Mesenchymal stem cell (in vitro differentiated cells and primary cell): ENCODE data around the gene RARS1. TPM values are rescaled to one million over a fixed set of nuclear protein-coding genes. Genes with fewer than 3 reads are reported as not detected.

Experiments
- DNase-seq: peaks from one replicate; pipeline ENCODE4 v3.0.0-alpha.2; 2013
- H2AFZ ChIP-seq: one replicate; pipeline ENCODE4 v1.6.1; 2013; ENCODE audit warnings: low read depth, mild to moderate bottlenecking, control low read depth, inconsistent platforms, low read length, moderate library complexity
- H2AK5ac ChIP-seq: 2 replicates; pipeline ENCODE4 v1.6.1; 2013; ENCODE audit warnings: low read length, moderate library complexity, mild to moderate bottlenecking, inconsistent platforms; ENCODE audit not compliant: severe bottlenecking
- H2BK120ac ChIP-seq: one replicate; pipeline ENCODE4 v1.6.1; 2013; ENCODE audit warnings: low read depth, mild to moderate bottlenecking, inconsistent platforms, low read length, moderate library complexity
- H2BK12ac ChIP-seq, 2 experiments: one replicate each; pipeline ENCODE4 v1.6.1; 2013; ENCODE audit warnings: inconsistent platforms in 2 of 2, low read length in 2 of 2, mild to moderate bottlenecking in 2 of 2, moderate library complexity in 2 of 2, control low read depth in 1 of 2
- H2BK15ac ChIP-seq: one replicate; pipeline ENCODE4 v1.6.1; 2013; ENCODE audit warnings: mild to moderate bottlenecking, low read depth, inconsistent platforms; ENCODE audit not compliant: poor library complexity, severe bottlenecking
- H2BK5ac ChIP-seq: 2 replicates; pipeline ENCODE4 v1.6.1; 2013; ENCODE audit warnings: low read depth, mild to moderate bottlenecking, low read length, control low read depth, inconsistent platforms; ENCODE audit not compliant: poor library complexity, severe bottlenecking
- H3K14ac ChIP-seq, 2 experiments: one replicate each; pipeline ENCODE4 v1.6.1; 2013; ENCODE audit warnings: inconsistent platforms in 2 of 2, low read length in 2 of 2, control low read depth in 1 of 2, mild to moderate bottlenecking in 1 of 2, moderate library complexity in 1 of 2
- H3K18ac ChIP-seq, 2 experiments: one replicate each; pipeline ENCODE4 v1.6.1; 2013; ENCODE audit warnings: inconsistent platforms in 2 of 2, low read length in 2 of 2, control low read depth in 1 of 2, low read depth in 1 of 2, mild to moderate bottlenecking in 1 of 2
- H3K23ac ChIP-seq, 2 experiments: one replicate each; pipeline ENCODE4 v1.6.1; 2013; ENCODE audit warnings: inconsistent platforms in 2 of 2, low read length in 2 of 2, mild to moderate bottlenecking in 2 of 2, moderate library complexity in 2 of 2, control low read depth in 1 of 2
- H3K27ac ChIP-seq: 2 replicates; pipeline ENCODE4 v1.5.1; 2013; ENCODE audit warnings: mild to moderate bottlenecking, moderate library complexity, low read length, control low read depth, inconsistent platforms; ENCODE audit not compliant: poor library complexity, severe bottlenecking
- H3K27me3 ChIP-seq, 2 experiments: 2 replicates each; pipeline versions ENCODE4 v1.6.1 to v1.7.0; 2013; ENCODE audit warnings: low read length in 2 of 2, mild to moderate bottlenecking in 2 of 2, moderate library complexity in 2 of 2, control low read depth in 1 of 2, inconsistent platforms in 1 of 2; ENCODE audit not compliant: control insufficient read depth in 1 of 2, insufficient read depth in 1 of 2
- H3K36me3 ChIP-seq, 2 experiments: 2 replicates each; pipeline versions ENCODE4 v1.6.1 to v1.7.0; 2013; ENCODE audit warnings: low read length in 2 of 2, control low read depth in 1 of 2, inconsistent platforms in 1 of 2, low read depth in 1 of 2, mild to moderate bottlenecking in 1 of 2; ENCODE audit not compliant: insufficient read depth in 2 of 2, control insufficient read depth in 1 of 2
- H3K4ac ChIP-seq, 2 experiments: one replicate each; pipeline ENCODE4 v1.6.1; 2013; ENCODE audit warnings: inconsistent platforms in 2 of 2, low read length in 2 of 2, mild to moderate bottlenecking in 2 of 2, moderate library complexity in 2 of 2, control low read depth in 1 of 2, low read depth in 1 of 2
- H3K4me1 ChIP-seq: 2 replicates; pipeline ENCODE4 v1.6.1; 2013; ENCODE audit warnings: low read depth, low read length, control low read depth; ENCODE audit not compliant: control insufficient read depth, insufficient read depth
- H3K4me2 ChIP-seq: 2 replicates; pipeline ENCODE4 v1.6.1; 2013; ENCODE audit warnings: low read length, mild to moderate bottlenecking, inconsistent platforms; ENCODE audit not compliant: poor library complexity, severe bottlenecking
- H3K4me3 ChIP-seq, 2 experiments: 2 replicates each; pipeline versions ENCODE4 v1.5.1 to v1.7.0; 2013; ENCODE audit warnings: low read length in 2 of 2, mild to moderate bottlenecking in 2 of 2, control low read depth in 1 of 2, low read depth in 1 of 2; ENCODE audit not compliant: insufficient read depth in 1 of 2
- H3K79me1 ChIP-seq: replicated peaks from 2 replicates; pipeline ENCODE4 v1.6.1; 2013; ENCODE audit warnings: mild to moderate bottlenecking, control low read depth, low read length, inconsistent platforms; ENCODE audit not compliant: poor library complexity, severe bottlenecking
- H3K9ac ChIP-seq: 2 replicates; pipeline ENCODE4 v1.7.0; 2013; ENCODE audit warnings: mild to moderate bottlenecking, low read length, moderate library complexity
- H3K9me3 ChIP-seq: 2 replicates; pipeline ENCODE4 v1.7.0; 2013; ENCODE audit warnings: mild to moderate bottlenecking, low read length; ENCODE audit not compliant: control insufficient read depth
- H4K8ac ChIP-seq: one replicate; pipeline ENCODE4 v1.6.1; 2013; ENCODE audit warnings: inconsistent platforms, mild to moderate bottlenecking, low read length, moderate library complexity
- H4K91ac ChIP-seq: one replicate; pipeline ENCODE4 v1.6.1; 2013; ENCODE audit warnings: mild to moderate bottlenecking, low read length, inconsistent platforms
- WGBS: methylation state at CpG from one replicate; pipeline ENCODE4 v1.1.7; 2013; ENCODE audit warnings: mixed read lengths; 5-methylcytosine and 5-hydroxymethylcytosine counted together
- polyA plus RNA-seq, 2 experiments: library from polyadenylated mRNA; stranded (reverse); fragments of 200-250 nt; gene quantifications; one replicate each; pipeline ENCODE4 v1.2.3, GENCODE V29; 2013

RARS1 gene
- polyA plus RNA-seq (2013, experiment 1 of 2), result 93.4 TPM
- polyA plus RNA-seq (2013, experiment 2 of 2), result 95.5 TPM

DNA sequence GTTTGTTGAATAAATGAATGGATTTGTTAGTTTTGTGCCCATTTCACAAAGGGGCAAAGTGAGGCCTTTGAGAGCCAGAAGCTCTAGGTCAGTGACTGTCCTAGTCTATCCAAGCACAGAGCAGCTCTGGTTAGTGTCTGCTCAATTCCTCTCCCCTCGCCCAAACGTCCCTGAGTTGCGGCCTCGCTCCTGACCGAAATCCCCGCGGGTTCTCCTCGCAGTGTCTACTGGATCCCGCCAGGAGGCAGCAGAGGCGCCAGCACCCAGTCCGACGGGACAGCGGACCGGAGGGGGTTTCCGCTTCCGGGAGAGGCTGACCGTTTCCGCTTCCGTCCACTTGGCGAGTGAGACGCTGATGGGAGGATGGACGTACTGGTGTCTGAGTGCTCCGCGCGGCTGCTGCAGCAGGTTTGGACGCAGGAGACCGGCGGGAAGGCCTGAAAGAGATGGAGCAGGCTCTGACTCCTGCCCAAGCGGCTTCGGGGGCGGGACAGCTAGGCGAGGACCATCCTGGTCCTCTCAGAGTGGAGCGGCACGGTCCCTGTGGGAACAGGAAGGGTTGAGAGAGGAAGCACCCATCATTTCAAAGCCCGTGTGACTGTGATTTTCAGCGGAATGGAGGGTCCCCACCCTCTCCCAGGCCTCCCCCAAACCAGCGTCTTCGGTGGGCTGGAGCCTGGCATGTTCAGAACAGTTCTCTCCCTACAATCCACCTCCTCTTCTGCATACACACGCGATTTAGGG lies at the start of gene RARS1:
Gene RARS1 (plus strand): TSS at position 336 of the 744 bp plus-strand sequence. CDS start 28 bp downstream, at position 364.
- H4K8ac ChIP-seq, result peak within 1 kb of the TSS; percentile 73
- H3K4ac ChIP-seq, result peak within 1 kb of the TSS in 1 of 2 experiments; percentile 56
- H2AFZ ChIP-seq, result peak within 1 kb of the TSS; percentile 99
- H2BK120ac ChIP-seq, result peak within 1 kb of the TSS; percentile 55
- H3K79me1 ChIP-seq, result peaks cover 15% of the 10 kb centered on the region
- peak within 1 kb of the TSS; percentile 92 for H3K27ac ChIP-seq
- peak within 1 kb of the TSS; percentile 26 for H2BK15ac ChIP-seq
- peak within 1 kb of the TSS; percentile 59 for H2BK5ac ChIP-seq
- H3K9me3 ChIP-seq, result no peaks in the 10 kb centered on the region
- under 1% methylated on average over 38 of the region's 40 CpGs for WGBS
- peaks cover 3% of the 10 kb centered on the region for H3K4me1 ChIP-seq
- peak within 1 kb of the TSS in 1 of 2 experiments; percentile 99 for H3K14ac ChIP-seq
- H3K18ac ChIP-seq, result peak within 1 kb of the TSS; percentile 84 to 100
- peak within 1 kb of the TSS; percentile 81 for H4K91ac ChIP-seq
- peak within 1 kb of the TSS; percentile 97 for H3K9ac ChIP-seq
- H2AK5ac ChIP-seq, result no peak within 1 kb of the TSS
- no peaks in the 10 kb centered on the region for H3K27me3 ChIP-seq
- H3K36me3 ChIP-seq, result peaks cover 16 to 32% of the 10 kb centered on the region in 2 experiments
- H3K23ac ChIP-seq, result peak within 1 kb of the TSS in 1 of 2 experiments; percentile 72
- peak within 1 kb of the TSS; percentile 60 for H3K4me2 ChIP-seq
- H3K4me3 ChIP-seq, result peak within 1 kb of the TSS; percentile 98 to 100
- DNase-seq, result peak; percentile 95
- H2BK12ac ChIP-seq, result peak within 1 kb of the TSS in 1 of 2 experiments; percentile 42

DNA sequence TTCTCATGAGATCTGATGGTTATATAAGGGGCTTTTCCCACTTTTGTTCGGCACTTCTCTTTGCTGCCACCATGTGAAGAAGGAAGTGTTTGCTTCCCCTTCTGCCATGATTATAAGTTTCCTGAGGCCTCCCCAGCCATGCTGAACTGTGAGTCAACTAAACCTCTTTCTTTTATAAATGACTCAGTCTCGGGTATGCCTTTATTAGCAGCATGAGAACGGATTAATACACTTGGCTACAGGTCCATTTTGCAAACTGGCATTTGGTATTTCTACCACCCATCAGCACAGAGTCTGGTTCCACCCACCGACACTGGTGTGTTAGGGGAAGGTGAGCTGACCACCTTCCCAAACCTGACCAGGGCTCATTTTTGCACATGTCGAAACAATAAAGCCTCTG lies 47.9 kb upstream of the RARS1 start:
- Histone ChIP-seq H2BK120ac (no peak overlapping the region), H3K4me1 (no peaks in the 10 kb centered on the region), H2AK5ac (no peak overlapping the region), H3K23ac (no peak overlapping the region), H3K4ac (no peak overlapping the region), H3K4me3 (no peak overlapping the region), H4K91ac (no peak overlapping the region), H2BK5ac (no peak overlapping the region), H3K79me1 (no peaks in the 10 kb centered on the region), H3K36me3 (peaks cover 0 to 17% of the 10 kb centered on the region in 2 experiments), H2AFZ (no peak overlapping the region), H3K18ac (no peak overlapping the region), H4K8ac (no peak overlapping the region), H3K27me3 (no peaks in the 10 kb centered on the region), H3K9ac (no peak overlapping the region), H3K4me2 (no peak overlapping the region), H3K9me3 (no peaks in the 10 kb centered on the region), H3K14ac (no peak overlapping the region), H2BK12ac (no peak overlapping the region), H2BK15ac (no peak overlapping the region), H3K27ac (no peak overlapping the region)
- WGBS, result 95% methylated on average over 4 of the region's 5 CpGs
- no peak for DNase-seq

DNA sequence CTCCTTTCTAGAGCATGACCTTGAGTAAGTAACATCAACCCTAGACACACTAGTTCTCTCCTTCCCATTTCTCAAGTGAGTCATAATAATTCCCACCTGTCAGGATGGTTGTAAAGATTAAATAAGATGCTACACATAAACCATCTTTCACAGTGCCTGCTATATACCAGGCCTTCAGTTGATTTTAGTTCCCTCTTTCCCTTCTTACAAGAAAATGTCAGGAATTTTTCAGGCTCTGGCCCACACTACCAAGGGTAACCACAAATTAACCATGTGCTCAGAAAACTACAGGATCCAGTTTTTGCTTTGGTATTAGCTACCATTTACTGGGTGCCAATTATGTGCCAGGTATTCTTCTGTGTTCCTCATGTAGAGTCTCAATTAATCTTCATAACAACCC lies 42.7 kb upstream of the RARS1 start:
- no peak overlapping the region for H4K8ac ChIP-seq
- H3K27ac ChIP-seq, result no peak overlapping the region
- no peak overlapping the region for H3K23ac ChIP-seq
- no peak overlapping the region for H3K4ac ChIP-seq
- H3K4me1 ChIP-seq, result no peaks in the 10 kb centered on the region
- peaks cover 7 to 10% of the 10 kb centered on the region in 2 experiments for H3K36me3 ChIP-seq
- no peaks in the 10 kb centered on the region for H3K27me3 ChIP-seq
- H2BK15ac ChIP-seq, result no peak overlapping the region
- no peaks in the 10 kb centered on the region for H3K79me1 ChIP-seq
- H3K4me3 ChIP-seq, result no peak overlapping the region
- no peak overlapping the region for H2AFZ ChIP-seq
- H4K91ac ChIP-seq, result no peak overlapping the region
- H3K9me3 ChIP-seq, result no peaks in the 10 kb centered on the region
- no peak overlapping the region for H2BK120ac ChIP-seq
- H2BK5ac ChIP-seq, result no peak overlapping the region
- H3K4me2 ChIP-seq, result no peak overlapping the region
- no peak overlapping the region for H2BK12ac ChIP-seq
- no peak overlapping the region for H2AK5ac ChIP-seq
- no peak for DNase-seq
- H3K9ac ChIP-seq, result no peak overlapping the region
- H3K14ac ChIP-seq, result no peak overlapping the region
- H3K18ac ChIP-seq, result no peak overlapping the region

DNA sequence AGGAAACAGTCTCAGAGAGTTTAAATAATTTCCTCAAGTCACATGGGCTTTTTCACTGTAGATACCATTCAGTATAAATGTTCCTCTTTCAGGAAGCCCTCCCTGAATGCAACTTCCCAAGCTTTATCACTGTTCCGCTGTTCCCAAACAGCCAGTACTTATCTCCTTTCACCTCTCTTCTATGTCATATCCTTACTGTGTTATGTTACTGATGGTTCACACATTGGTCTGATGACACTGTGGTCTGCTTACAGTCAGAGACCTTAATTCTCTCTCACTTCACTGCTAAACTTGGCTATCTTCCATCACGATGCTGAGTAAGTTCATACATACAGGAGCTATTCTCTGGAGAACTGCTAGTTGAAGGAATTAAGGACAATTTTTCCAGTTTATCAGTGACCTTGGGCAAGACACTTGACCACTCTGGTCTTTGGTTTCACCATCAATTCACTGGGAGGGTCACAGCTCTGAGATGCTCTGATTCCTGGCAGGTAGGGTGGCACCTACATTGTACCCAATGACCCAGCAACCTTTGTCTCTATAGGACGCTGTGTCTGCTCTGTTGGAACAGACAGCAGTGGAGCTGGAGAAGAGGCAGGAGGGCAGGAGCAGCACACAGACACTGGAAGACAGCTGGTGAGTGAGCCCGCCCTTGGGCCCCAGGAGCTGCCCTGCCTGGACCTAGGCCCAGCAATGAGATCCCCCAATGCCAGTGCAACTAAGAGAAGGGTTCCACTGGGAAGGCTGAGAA lies 42.1 kb upstream of the RARS1 start:
- Histone ChIP-seq H3K4me3 (no peak overlapping the region), H4K91ac (no peak overlapping the region), H3K4me2 (no peak overlapping the region), H3K27me3 (no peaks in the 10 kb centered on the region), H3K4ac (no peak overlapping the region), H2BK15ac (no peak overlapping the region), H2BK5ac (no peak overlapping the region), H3K4me1 (no peaks in the 10 kb centered on the region), H3K27ac (no peak overlapping the region), H3K9me3 (no peaks in the 10 kb centered on the region), H2BK120ac (no peak overlapping the region), H4K8ac (no peak overlapping the region), H3K14ac (no peak overlapping the region), H3K79me1 (no peaks in the 10 kb centered on the region), H3K9ac (no peak overlapping the region), H2BK12ac (no peak overlapping the region), H3K36me3 (peaks cover 7 to 10% of the 10 kb centered on the region in 2 experiments), H2AK5ac (no peak overlapping the region), H3K23ac (no peak overlapping the region), H2AFZ (no peak overlapping the region), H3K18ac (no peak overlapping the region)
- 90% methylated on average over 4 of the region's 4 CpGs for WGBS
- no peak for DNase-seq
